Sigmoid colon (tissue), 7 donors: ENCODE data around the gene EPAS1. TPM values are rescaled to one million over a fixed set of nuclear protein-coding genes. Genes with fewer than 3 reads are reported as not detected.

Experiments
- DNase-seq: peaks from one replicate; pipeline ENCODE4 v3.0.0-alpha.2; 2019
- H3K27ac ChIP-seq, 4 donors: fragments of 200-600 bp; sonication (generic); one replicate each; pipeline ENCODE4 v1.5.1; 2016 to 2019; ENCODE audit warnings: mild to moderate bottlenecking in 1 of 4
- H3K27me3 ChIP-seq, 3 donors: fragments of 200-600 bp; sonication (generic); one replicate each; pipeline ENCODE4 v1.5.1; 2019; ENCODE audit warnings: mild to moderate bottlenecking in 1 of 3
- H3K36me3 ChIP-seq, 4 donors: fragments of 200-600 bp; sonication (generic); one replicate each; pipeline ENCODE4 v1.5.1; 2016 to 2019
- H3K4me1 ChIP-seq, 4 donors: fragments of 200-600 bp; sonication (generic); one replicate each; pipeline ENCODE4 v1.5.1; 2017 to 2019
- H3K4me3 ChIP-seq, 4 donors: fragments of 200-600 bp; sonication (generic); one replicate each; pipeline ENCODE4 v1.5.1; 2017 to 2019; ENCODE audit warnings: mild to moderate bottlenecking in 2 of 4, moderate library complexity in 1 of 4
- H3K9me3 ChIP-seq, 4 donors: fragments of 200-600 bp in 3 of 4; sonication (generic) in 3 of 4; one replicate each; pipeline versions ENCODE4 v1.5.1 to v1.6.1; 2013 to 2019
- EP300 ChIP-seq, 4 donors: sonication (generic); formaldehyde crosslinking; IDR thresholded peaks; one replicate each; pipeline ENCODE4 v1.6.1; 2017; ENCODE audit warnings: antibody characterized with exemption in 4 of 4
- POLR2A ChIP-seq, 2 donors: fragments of 450-650 bp; IDR thresholded peaks; one replicate each; pipeline ENCODE4 v1.6.1; 2016; ENCODE audit warnings: antibody characterized with exemption in 2 of 2, mild to moderate bottlenecking in 2 of 2, moderate library complexity in 2 of 2
- POLR2AphosphoS5 ChIP-seq, 4 donors: sonication (generic); formaldehyde crosslinking; IDR thresholded peaks; one replicate each; pipeline ENCODE4 v1.6.1; 2017; ENCODE audit warnings: antibody characterized with exemption in 4 of 4
- WGBS, 2 donors: extraction: QIAGEN DNeasy Blood & Tissue Kit; methylation state at CpG; one replicate each; pipeline ENCODE4 v1.1.7; 2013; 5-methylcytosine and 5-hydroxymethylcytosine counted together
- intact Hi-C: fragments of 100-400 bp; cut with DNase I; formaldehyde crosslinking; loops from one replicate; pipeline ENCODE4 v1.15.1; 2023
- polyA plus RNA-seq, 3 donors: library from polyadenylated mRNA; stranded (reverse); fragments of 200-250 nt; gene quantifications; one replicate each; pipeline ENCODE4 v1.2.3, GENCODE V29; 2013
- total RNA-seq, 4 donors: library from RNA; depleted of rRNA; stranded (reverse); fragments of >200 nt; gene quantifications; one replicate each; pipeline ENCODE4 v1.1.0, GENCODE V29; 2016
- TF ChIP-seq, protein P1 (sequence below), 4 experiments: fragments of 450-650 bp in 3 of 4; fragments of 200-600 bp in 1 of 4; IDR thresholded peaks; one replicate each; pipeline ENCODE4 v1.5.1; 2016 to 2019; ENCODE audit warnings: antibody characterized with exemption in 4 of 4, mild to moderate bottlenecking in 3 of 4, moderate library complexity in 2 of 4
- donor health status: healthy with polysubstance abuse.
- donor health status: Bipolar disorder and iron deficiency.
- donor health status: healthy.

Gene EPAS1
- total and polyA plus RNA-seq, 7 donors, result 56.8 to 97.8 (median 62.2) TPM

DNA sequence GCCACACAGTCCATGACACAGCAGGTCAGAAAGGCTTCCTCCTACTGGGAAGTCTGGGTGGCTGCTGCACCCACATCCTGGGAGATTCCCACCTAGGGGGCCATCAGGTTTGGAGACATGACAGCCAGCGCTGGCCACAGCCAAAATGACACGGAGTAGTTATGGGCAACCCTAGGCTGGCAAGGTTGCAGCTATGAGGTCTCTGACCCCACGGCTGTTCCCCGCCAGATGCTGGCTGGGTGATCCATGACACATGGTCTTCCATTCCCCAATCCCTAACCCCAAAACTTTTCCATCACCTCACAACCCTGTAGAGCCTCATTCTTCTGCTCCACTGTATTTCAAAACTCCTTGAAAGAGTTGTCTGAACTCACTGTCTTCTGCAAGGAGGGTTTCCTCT lies 42.7 kb upstream of the EPAS1 start:
- Histone ChIP-seq H3K36me3 (no peaks in the 10 kb centered on the region), H3K4me3 (no peak overlapping the region), H3K9me3 (no peaks in the 10 kb centered on the region), H3K4me1 (peaks cover 0 to 15% (median 8%) of the 10 kb centered on the region in 4 donors), H3K27ac (no peak overlapping the region), H3K27me3 (no peaks in the 10 kb centered on the region)
- TF ChIP-seq, protein P1, sequence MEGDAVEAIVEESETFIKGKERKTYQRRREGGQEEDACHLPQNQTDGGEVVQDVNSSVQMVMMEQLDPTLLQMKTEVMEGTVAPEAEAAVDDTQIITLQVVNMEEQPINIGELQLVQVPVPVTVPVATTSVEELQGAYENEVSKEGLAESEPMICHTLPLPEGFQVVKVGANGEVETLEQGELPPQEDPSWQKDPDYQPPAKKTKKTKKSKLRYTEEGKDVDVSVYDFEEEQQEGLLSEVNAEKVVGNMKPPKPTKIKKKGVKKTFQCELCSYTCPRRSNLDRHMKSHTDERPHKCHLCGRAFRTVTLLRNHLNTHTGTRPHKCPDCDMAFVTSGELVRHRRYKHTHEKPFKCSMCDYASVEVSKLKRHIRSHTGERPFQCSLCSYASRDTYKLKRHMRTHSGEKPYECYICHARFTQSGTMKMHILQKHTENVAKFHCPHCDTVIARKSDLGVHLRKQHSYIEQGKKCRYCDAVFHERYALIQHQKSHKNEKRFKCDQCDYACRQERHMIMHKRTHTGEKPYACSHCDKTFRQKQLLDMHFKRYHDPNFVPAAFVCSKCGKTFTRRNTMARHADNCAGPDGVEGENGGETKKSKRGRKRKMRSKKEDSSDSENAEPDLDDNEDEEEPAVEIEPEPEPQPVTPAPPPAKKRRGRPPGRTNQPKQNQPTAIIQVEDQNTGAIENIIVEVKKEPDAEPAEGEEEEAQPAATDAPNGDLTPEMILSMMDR (IDR thresholded peaks at IDR 0.05), result no peak
- TF ChIP-seq POLR2AphosphoS5 (IDR thresholded peaks at IDR 0.05) (no peak), POLR2A (IDR thresholded peaks at IDR 0.05) (no peak), EP300 (IDR thresholded peaks at IDR 0.05) (no peak)
- intact Hi-C loops, result no loop called here
- no peak for DNase-seq
- 71% methylated on average over 4 of the region's 4 CpGs for WGBS, 2 donors

DNA sequence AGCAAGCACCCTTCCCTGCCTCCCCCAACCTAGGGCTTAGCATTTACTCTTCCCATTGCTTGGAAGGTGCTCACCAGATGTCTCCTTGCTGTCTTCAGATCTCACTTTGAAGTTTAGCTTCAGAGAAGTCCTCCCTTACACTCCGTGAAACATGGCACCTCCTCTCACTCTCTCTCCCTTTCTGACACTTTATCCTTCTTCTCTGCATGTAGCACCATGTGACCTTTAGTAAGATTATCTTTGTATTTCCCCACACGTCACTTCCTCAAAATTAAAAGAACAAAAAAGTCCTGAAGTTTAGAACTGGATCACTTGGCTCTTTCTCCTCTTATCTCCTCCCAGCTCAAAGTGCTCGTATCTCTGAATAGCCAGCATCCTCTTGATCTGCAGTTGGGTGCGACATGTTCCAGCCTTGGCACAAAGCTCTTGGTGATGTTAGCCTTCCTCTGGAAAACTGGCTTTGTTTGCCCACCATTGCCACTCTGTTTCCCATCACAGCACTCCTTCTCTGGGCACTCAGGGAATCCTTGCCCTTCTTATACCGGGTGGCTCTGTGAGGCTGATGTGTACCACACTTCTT lies 40.6 kb upstream of the EPAS1 start:
- H3K9me3 ChIP-seq, result no peaks in the 10 kb centered on the region
- no peak overlapping the region for H3K27ac ChIP-seq
- intact Hi-C loops, result no loop called here
- H3K4me1 ChIP-seq, result peaks cover 0 to 18% (median 10%) of the 10 kb centered on the region in 4 donors
- 76 to 79% methylated on average over 5 of the region's 5 CpGs for WGBS, 2 donors
- H3K27me3 ChIP-seq, result no peaks in the 10 kb centered on the region
- H3K4me3 ChIP-seq, result no peak overlapping the region
- TF ChIP-seq POLR2A (IDR thresholded peaks at IDR 0.05) (no peak), POLR2AphosphoS5 (IDR thresholded peaks at IDR 0.05) (no peak), EP300 (IDR thresholded peaks at IDR 0.05) (no peak)
- TF ChIP-seq, protein P1 (IDR thresholded peaks at IDR 0.05), result no peak
- DNase-seq, result no peak
- no peaks in the 10 kb centered on the region for H3K36me3 ChIP-seq

DNA sequence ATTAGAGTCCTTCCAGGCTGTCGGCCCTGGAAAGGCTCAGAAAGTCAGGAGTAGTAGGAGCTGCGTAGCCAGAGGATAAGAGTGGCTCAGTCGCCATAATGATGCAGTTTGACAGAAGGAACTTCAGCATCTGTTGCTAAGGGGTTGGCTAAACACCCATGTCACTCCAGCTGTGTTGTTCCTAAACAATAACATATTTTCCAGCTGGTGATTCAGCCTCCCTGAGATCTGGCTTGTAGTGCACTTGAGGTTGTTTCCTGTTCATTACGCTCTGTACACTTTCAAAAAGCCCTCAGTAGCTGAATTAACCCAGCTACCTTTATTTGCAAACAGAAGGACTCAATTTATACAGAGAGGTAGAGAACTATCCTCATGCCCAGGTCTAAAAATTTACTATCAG lies 39.7 kb upstream of the EPAS1 start:
- no peaks in the 10 kb centered on the region for H3K9me3 ChIP-seq
- H3K4me1 ChIP-seq, result peaks cover 0 to 17% (median 9%) of the 10 kb centered on the region in 4 donors
- peak in 1 of 4 donors; percentile 12 for TF ChIP-seq POLR2AphosphoS5 (IDR thresholded peaks at IDR 0.05)
- TF ChIP-seq POLR2A (IDR thresholded peaks at IDR 0.05), result no peak
- no peak for TF ChIP-seq EP300 (IDR thresholded peaks at IDR 0.05)
- TF ChIP-seq, protein P1 (IDR thresholded peaks at IDR 0.05), result no peak
- no peaks in the 10 kb centered on the region for H3K27me3 ChIP-seq
- intact Hi-C loops, result no loop called here
- WGBS, 2 donors, result 51 to 72% methylated on average over 4 of the region's 4 CpGs
- peak overlapping the region in 1 of 4 donors; percentile 1 for H3K27ac ChIP-seq
- no peak for DNase-seq
- H3K4me3 ChIP-seq, result no peak overlapping the region
- H3K36me3 ChIP-seq, result no peaks in the 10 kb centered on the region

DNA sequence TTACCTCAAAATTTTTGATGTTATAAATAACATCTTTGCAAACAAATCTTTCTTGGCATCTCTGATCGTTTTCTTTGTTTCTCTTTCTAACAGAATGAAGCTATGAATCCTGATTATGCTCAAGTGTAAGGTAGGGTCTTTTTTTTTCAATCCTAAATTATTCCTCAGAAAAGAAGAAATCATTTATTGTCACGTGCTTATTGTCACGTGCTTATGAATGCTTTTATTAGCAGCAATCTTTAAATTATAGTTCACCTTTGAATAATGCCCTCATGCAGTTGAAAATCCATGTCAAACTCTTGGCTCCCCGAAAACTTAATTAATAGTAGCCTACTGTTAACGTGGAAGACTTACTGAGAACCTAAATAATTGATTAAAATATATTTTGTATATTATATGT lies 39.2 kb upstream of the EPAS1 start:
- Histone ChIP-seq H3K27ac (no peak overlapping the region), H3K4me1 (peaks cover 0 to 12% (median 5%) of the 10 kb centered on the region in 4 donors), H3K9me3 (no peaks in the 10 kb centered on the region), H3K27me3 (no peaks in the 10 kb centered on the region), H3K4me3 (no peak overlapping the region), H3K36me3 (no peaks in the 10 kb centered on the region)
- no peak for DNase-seq
- intact Hi-C loops, result no loop called here
- TF ChIP-seq EP300 (IDR thresholded peaks at IDR 0.05), result no peak
- no peak for TF ChIP-seq POLR2AphosphoS5 (IDR thresholded peaks at IDR 0.05)
- TF ChIP-seq, protein P1 (IDR thresholded peaks at IDR 0.05), result no peak
- TF ChIP-seq POLR2A (IDR thresholded peaks at IDR 0.05), result no peak
- 69 to 81% methylated on average over 5 of the region's 5 CpGs for WGBS, 2 donors
